ENCODE measurements around the gene ZFAND5. TPM values are rescaled to one million over a fixed set of nuclear protein-coding genes. Genes with fewer than 3 reads are reported as not detected.
A peak's percentile ranks its signal among the peaks of the same experiment; 100 is the strongest.

ZFAND5 gene
- total and polyA plus RNA-seq, 2 of the 13 experiments (the other 11 are each of a cell fraction or from before 2014, with no cell fraction given) = 53.4 to 60.2 TPM

DNA sequence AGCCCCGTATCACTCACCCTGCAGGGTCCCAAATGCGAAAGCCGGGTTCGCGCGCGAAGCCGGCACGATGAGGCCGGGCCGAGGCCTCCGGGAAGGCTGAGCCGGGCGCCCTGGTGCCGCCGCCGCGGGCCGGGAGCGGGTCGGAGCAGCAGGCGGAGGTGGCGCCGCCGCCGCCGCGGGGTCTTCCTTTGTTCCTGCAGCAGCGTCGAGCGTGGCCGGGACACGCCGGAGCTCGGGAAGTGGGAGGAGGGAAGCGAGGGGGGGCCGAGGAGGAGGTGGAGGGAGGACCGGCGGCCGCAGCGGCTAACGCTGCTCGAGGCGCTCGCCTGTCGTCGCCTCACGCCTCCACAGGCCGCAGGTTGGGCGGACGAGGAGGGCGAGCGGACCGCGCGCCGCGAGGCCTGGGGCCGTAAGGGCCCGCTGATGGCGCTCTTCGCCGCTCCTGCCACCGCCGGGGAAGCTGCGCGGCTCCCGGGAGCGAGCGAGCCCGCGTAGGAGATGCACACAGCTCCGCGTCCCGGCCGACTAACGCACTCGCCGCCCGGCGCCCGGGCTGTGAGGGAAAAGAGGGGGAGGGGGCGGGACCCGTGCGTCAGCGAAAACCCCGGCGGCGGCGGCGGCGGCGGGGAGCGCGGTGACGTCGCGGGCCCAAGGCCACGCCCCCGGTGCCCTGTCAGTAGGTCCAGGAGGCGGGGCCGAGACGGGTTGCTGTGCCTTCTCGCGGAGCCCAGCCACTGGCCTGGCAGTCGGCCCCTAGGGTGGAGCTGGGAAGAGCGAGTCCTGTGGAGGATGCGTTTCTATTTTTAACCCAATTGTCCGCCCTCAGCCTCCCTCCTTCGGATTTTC is at the start of gene ZFAND5 (continued):
- TF ChIP-seq, protein P1, sequence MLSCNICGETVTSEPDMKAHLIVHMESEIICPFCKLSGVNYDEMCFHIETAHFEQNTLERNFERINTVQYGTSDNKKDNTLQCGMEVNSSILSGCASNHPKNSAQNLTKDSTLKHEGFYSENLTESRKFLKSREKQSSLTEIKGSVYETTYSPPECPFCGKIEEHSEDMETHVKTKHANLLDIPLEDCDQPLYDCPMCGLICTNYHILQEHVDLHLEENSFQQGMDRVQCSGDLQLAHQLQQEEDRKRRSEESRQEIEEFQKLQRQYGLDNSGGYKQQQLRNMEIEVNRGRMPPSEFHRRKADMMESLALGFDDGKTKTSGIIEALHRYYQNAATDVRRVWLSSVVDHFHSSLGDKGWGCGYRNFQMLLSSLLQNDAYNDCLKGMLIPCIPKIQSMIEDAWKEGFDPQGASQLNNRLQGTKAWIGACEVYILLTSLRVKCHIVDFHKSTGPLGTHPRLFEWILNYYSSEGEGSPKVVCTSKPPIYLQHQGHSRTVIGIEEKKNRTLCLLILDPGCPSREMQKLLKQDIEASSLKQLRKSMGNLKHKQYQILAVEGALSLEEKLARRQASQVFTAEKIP (CRISPR knock-in tag; IDR thresholded peaks at IDR 0.05; ENCODE audit: borderline replicate concordance) = no peak
- TF ChIP-seq ATM (IDR thresholded peaks at IDR 0.05; ENCODE audit: borderline replicate concordance) (no peak), ZNF343 (CRISPR knock-in tag; IDR thresholded peaks at IDR 0.05) (no peak), FLYWCH1 (CRISPR knock-in tag; IDR thresholded peaks at IDR 0.05) (peak; percentile 97), MZF1 (CRISPR knock-in tag; IDR thresholded peaks at IDR 0.05; ENCODE audit: borderline replicate concordance) (no peak), BRD4 (CRISPR knock-in tag; IDR thresholded peaks at IDR 0.05) (no peak), MED13 (CRISPR knock-in tag; IDR thresholded peaks at IDR 0.05) (peak; percentile 61; the same call in 1 of the 2 replicates), SYNCRIP (IDR thresholded peaks at IDR 0.05; ENCODE audit: insufficient read depth, low read depth, low read length) (no peak), ONECUT2 (CRISPR knock-in tag; IDR thresholded peaks at IDR 0.05) (no peak), ZNF713 (CRISPR knock-in tag; IDR thresholded peaks at IDR 0.05) (no peak; the same call in 1 of the 2 replicates), ZSCAN9 (CRISPR knock-in tag; IDR thresholded peaks at IDR 0.05; ENCODE audit: borderline replicate concordance) (no peak; the same call in 1 of the 2 replicates), ZNF605 (CRISPR knock-in tag; IDR thresholded peaks at IDR 0.05) (no peak; the same call in 1 of the 2 replicates), GFI1 (CRISPR knock-in tag; IDR thresholded peaks at IDR 0.05; ENCODE audit: borderline replicate concordance) (peak; percentile 58)
- TF ChIP-seq, protein P2, sequence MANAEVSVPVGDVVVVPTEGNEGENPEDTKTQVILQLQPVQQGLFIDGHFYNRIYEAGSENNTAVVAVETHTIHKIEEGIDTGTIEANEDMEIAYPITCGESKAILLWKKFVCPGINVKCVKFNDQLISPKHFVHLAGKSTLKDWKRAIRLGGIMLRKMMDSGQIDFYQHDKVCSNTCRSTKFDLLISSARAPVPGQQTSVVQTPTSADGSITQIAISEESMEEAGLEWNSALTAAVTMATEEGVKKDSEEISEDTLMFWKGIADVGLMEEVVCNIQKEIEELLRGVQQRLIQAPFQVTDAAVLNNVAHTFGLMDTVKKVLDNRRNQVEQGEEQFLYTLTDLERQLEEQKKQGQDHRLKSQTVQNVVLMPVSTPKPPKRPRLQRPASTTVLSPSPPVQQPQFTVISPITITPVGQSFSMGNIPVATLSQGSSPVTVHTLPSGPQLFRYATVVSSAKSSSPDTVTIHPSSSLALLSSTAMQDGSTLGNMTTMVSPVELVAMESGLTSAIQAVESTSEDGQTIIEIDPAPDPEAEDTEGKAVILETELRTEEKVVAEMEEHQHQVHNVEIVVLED (CRISPR knock-in tag; IDR thresholded peaks at IDR 0.05; ENCODE audit: borderline replicate concordance) = peak; percentile 97
- TF ChIP-seq, protein P3, sequence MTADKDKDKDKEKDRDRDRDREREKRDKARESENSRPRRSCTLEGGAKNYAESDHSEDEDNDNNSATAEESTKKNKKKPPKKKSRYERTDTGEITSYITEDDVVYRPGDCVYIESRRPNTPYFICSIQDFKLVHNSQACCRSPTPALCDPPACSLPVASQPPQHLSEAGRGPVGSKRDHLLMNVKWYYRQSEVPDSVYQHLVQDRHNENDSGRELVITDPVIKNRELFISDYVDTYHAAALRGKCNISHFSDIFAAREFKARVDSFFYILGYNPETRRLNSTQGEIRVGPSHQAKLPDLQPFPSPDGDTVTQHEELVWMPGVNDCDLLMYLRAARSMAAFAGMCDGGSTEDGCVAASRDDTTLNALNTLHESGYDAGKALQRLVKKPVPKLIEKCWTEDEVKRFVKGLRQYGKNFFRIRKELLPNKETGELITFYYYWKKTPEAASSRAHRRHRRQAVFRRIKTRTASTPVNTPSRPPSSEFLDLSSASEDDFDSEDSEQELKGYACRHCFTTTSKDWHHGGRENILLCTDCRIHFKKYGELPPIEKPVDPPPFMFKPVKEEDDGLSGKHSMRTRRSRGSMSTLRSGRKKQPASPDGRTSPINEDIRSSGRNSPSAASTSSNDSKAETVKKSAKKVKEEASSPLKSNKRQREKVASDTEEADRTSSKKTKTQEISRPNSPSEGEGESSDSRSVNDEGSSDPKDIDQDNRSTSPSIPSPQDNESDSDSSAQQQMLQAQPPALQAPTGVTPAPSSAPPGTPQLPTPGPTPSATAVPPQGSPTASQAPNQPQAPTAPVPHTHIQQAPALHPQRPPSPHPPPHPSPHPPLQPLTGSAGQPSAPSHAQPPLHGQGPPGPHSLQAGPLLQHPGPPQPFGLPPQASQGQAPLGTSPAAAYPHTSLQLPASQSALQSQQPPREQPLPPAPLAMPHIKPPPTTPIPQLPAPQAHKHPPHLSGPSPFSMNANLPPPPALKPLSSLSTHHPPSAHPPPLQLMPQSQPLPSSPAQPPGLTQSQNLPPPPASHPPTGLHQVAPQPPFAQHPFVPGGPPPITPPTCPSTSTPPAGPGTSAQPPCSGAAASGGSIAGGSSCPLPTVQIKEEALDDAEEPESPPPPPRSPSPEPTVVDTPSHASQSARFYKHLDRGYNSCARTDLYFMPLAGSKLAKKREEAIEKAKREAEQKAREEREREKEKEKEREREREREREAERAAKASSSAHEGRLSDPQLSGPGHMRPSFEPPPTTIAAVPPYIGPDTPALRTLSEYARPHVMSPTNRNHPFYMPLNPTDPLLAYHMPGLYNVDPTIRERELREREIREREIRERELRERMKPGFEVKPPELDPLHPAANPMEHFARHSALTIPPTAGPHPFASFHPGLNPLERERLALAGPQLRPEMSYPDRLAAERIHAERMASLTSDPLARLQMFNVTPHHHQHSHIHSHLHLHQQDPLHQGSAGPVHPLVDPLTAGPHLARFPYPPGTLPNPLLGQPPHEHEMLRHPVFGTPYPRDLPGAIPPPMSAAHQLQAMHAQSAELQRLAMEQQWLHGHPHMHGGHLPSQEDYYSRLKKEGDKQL (CRISPR knock-in tag; IDR thresholded peaks at IDR 0.05; ENCODE audit: low read depth) = no peak
- TF ChIP-seq, protein P4, sequence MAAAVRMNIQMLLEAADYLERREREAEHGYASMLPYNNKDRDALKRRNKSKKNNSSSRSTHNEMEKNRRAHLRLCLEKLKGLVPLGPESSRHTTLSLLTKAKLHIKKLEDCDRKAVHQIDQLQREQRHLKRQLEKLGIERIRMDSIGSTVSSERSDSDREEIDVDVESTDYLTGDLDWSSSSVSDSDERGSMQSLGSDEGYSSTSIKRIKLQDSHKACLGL (CRISPR knock-in tag; IDR thresholded peaks at IDR 0.05) = no peak; the same call in 1 of the 2 replicates
- TF ChIP-seq, protein P5, sequence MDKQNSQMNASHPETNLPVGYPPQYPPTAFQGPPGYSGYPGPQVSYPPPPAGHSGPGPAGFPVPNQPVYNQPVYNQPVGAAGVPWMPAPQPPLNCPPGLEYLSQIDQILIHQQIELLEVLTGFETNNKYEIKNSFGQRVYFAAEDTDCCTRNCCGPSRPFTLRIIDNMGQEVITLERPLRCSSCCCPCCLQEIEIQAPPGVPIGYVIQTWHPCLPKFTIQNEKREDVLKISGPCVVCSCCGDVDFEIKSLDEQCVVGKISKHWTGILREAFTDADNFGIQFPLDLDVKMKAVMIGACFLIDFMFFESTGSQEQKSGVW (CRISPR knock-in tag; IDR thresholded peaks at IDR 0.05; ENCODE audit: borderline replicate concordance) = peak; percentile 28; the same call in 1 of the 2 replicates

Measured in HepG2 (cell line).